Sigmoid colon (tissue), 7 donors: ENCODE data around the gene CEP164. TPM values are rescaled to one million over a fixed set of nuclear protein-coding genes. Genes with fewer than 3 reads are reported as not detected.

ENCODE experiments used
- DNase-seq: peaks from one replicate; pipeline ENCODE4 v3.0.0-alpha.2; 2019
- H3K27ac ChIP-seq, 4 donors: fragments of 200-600 bp; sonication (generic); one replicate each; pipeline ENCODE4 v1.5.1; 2016 to 2019; ENCODE audit warnings: mild to moderate bottlenecking in 1 of 4
- H3K27me3 ChIP-seq, 3 donors: fragments of 200-600 bp; sonication (generic); one replicate each; pipeline ENCODE4 v1.5.1; 2019; ENCODE audit warnings: mild to moderate bottlenecking in 1 of 3
- H3K36me3 ChIP-seq, 4 donors: fragments of 200-600 bp; sonication (generic); one replicate each; pipeline ENCODE4 v1.5.1; 2016 to 2019
- H3K4me1 ChIP-seq, 4 donors: fragments of 200-600 bp; sonication (generic); one replicate each; pipeline ENCODE4 v1.5.1; 2017 to 2019
- H3K4me3 ChIP-seq, 4 donors: fragments of 200-600 bp; sonication (generic); one replicate each; pipeline ENCODE4 v1.5.1; 2017 to 2019; ENCODE audit warnings: mild to moderate bottlenecking in 2 of 4, moderate library complexity in 1 of 4
- H3K9me3 ChIP-seq, 4 donors: fragments of 200-600 bp in 3 of 4; sonication (generic) in 3 of 4; one replicate each; pipeline versions ENCODE4 v1.5.1 to v1.6.1; 2013 to 2019
- EP300 ChIP-seq, 4 donors: sonication (generic); formaldehyde crosslinking; IDR thresholded peaks; one replicate each; pipeline ENCODE4 v1.6.1; 2017; ENCODE audit warnings: antibody characterized with exemption in 4 of 4
- POLR2A ChIP-seq, 2 donors: fragments of 450-650 bp; IDR thresholded peaks; one replicate each; pipeline ENCODE4 v1.6.1; 2016; ENCODE audit warnings: antibody characterized with exemption in 2 of 2, mild to moderate bottlenecking in 2 of 2, moderate library complexity in 2 of 2
- POLR2AphosphoS5 ChIP-seq, 4 donors: sonication (generic); formaldehyde crosslinking; IDR thresholded peaks; one replicate each; pipeline ENCODE4 v1.6.1; 2017; ENCODE audit warnings: antibody characterized with exemption in 4 of 4
- WGBS, 2 donors: extraction: QIAGEN DNeasy Blood & Tissue Kit; methylation state at CpG; one replicate each; pipeline ENCODE4 v1.1.7; 2013; 5-methylcytosine and 5-hydroxymethylcytosine counted together
- intact Hi-C: fragments of 100-400 bp; cut with DNase I; formaldehyde crosslinking; loops from one replicate; pipeline ENCODE4 v1.15.1; 2023
- polyA plus RNA-seq, 3 donors: library from polyadenylated mRNA; stranded (reverse); fragments of 200-250 nt; gene quantifications; one replicate each; pipeline ENCODE4 v1.2.3, GENCODE V29; 2013
- total RNA-seq, 4 donors: library from RNA; depleted of rRNA; stranded (reverse); fragments of >200 nt; gene quantifications; one replicate each; pipeline ENCODE4 v1.1.0, GENCODE V29; 2016
- TF ChIP-seq, protein P1 (sequence below), 4 experiments: fragments of 450-650 bp in 3 of 4; fragments of 200-600 bp in 1 of 4; IDR thresholded peaks; one replicate each; pipeline ENCODE4 v1.5.1; 2016 to 2019; ENCODE audit warnings: antibody characterized with exemption in 4 of 4, mild to moderate bottlenecking in 3 of 4, moderate library complexity in 2 of 4
- donor health status: healthy with polysubstance abuse.
- donor health status: Bipolar disorder and iron deficiency.
- donor health status: healthy.

CEP164 gene
- total and polyA plus RNA-seq, 7 donors, result 1.8 to 40.4 (median 16.3) TPM

DNA sequence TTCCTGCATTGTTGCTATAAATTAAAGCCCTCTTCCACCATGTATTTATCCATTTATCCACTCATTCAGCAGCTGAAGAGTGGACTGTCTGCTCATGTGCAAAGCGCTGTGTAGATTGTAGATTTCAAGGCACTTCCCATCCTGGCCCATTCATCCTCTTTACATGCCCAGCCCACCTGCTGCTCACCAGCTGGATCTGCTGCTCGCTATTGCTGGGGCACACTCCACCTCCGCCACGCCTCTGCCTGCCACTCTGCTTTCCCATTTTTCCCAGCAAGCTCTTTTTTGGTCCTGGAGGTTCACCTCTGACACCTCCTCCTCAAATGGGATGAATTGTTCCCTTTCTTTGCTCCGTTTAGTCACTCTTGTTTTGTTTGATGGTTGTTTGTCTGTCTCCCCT, 48.3 kb downstream of the CEP164 start:
- intact Hi-C loops, result no loop called here
- DNase-seq, result no peak
- 87 to 95% methylated on average over 5 of the region's 5 CpGs for WGBS, 2 donors
- Histone ChIP-seq H3K36me3 (peaks cover 0 to 79% (median 35%) of the 10 kb centered on the region in 4 donors), H3K27ac (no peak overlapping the region), H3K27me3 (no peaks in the 10 kb centered on the region), H3K4me3 (no peak overlapping the region), H3K4me1 (no peaks in the 10 kb centered on the region), H3K9me3 (no peaks in the 10 kb centered on the region)
- TF ChIP-seq, protein P1, sequence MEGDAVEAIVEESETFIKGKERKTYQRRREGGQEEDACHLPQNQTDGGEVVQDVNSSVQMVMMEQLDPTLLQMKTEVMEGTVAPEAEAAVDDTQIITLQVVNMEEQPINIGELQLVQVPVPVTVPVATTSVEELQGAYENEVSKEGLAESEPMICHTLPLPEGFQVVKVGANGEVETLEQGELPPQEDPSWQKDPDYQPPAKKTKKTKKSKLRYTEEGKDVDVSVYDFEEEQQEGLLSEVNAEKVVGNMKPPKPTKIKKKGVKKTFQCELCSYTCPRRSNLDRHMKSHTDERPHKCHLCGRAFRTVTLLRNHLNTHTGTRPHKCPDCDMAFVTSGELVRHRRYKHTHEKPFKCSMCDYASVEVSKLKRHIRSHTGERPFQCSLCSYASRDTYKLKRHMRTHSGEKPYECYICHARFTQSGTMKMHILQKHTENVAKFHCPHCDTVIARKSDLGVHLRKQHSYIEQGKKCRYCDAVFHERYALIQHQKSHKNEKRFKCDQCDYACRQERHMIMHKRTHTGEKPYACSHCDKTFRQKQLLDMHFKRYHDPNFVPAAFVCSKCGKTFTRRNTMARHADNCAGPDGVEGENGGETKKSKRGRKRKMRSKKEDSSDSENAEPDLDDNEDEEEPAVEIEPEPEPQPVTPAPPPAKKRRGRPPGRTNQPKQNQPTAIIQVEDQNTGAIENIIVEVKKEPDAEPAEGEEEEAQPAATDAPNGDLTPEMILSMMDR (IDR thresholded peaks at IDR 0.05), result no peak
- TF ChIP-seq EP300 (IDR thresholded peaks at IDR 0.05), result no peak
- no peak for TF ChIP-seq POLR2A (IDR thresholded peaks at IDR 0.05)
- no peak for TF ChIP-seq POLR2AphosphoS5 (IDR thresholded peaks at IDR 0.05)

DNA sequence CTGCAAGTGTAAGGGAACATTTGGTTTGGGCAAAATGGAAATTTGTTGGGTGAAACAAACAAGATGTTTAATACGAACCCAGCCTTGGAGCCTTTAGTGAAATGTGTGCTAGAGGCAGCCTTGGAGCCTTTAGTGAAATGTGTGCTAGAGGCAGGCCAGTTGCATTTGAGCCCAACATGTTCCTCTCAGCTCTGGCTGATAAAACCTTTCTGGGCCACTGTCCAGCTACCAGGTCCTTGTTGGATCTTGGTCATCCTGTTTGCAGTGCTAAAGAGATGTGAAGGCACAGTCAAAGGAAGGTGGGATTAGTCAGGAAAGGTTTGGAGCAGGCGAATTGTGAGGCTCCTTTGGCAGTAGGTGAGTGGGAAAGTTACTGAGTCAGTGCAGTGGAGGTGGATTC, 48.9 kb downstream of the CEP164 start:
- peaks cover 0 to 79% (median 36%) of the 10 kb centered on the region in 4 donors for H3K36me3 ChIP-seq

DNA sequence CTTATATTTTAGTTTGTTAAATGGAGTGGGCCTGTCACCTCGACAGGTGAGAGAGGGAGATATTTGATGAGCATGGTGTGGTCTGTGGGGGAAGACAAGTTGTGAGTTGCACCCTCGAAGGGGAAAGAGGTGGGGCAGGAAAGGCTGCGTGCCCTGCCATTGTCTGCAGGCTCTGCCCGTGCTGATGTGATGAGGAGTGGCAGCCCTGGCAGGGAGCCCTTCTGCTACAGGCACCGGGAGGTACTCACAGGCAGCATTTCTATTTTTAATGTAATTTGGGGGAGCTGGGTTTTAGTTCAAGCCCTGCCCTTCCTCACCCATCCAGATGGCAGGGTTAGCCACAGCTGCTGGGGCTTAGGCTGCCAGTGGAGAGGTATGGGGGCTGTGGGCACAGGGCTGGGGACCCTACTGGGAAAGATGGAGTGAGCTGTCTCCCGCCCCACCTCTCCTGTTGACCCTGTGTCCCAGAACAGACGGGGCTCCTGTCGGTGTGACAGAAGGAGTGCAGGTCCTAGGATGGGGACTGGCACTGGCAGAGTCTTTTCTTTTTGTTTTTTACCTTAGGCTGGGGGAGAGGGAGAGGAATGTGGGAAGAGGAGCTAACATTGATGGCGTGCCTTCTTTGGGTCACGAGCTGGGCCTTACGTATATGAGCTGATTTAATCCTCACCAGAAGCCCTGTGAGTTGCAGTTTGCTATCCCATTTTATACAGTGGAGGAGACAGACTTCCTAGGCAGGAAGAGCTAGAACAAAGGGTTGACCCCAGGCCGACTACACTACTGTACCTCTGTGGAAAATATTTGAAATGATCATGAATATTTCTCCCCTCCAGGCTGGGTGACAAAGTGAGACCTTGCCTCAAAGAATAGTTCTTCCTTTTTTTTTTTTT, 51.6 kb downstream of the CEP164 start:
- TF ChIP-seq, protein P1 (IDR thresholded peaks at IDR 0.05), result no peak
- TF ChIP-seq EP300 (IDR thresholded peaks at IDR 0.05), result no peak
- TF ChIP-seq POLR2A (IDR thresholded peaks at IDR 0.05), result no peak
- TF ChIP-seq POLR2AphosphoS5 (IDR thresholded peaks at IDR 0.05), result no peak
- Histone ChIP-seq H3K9me3 (no peaks in the 10 kb centered on the region), H3K27me3 (no peaks in the 10 kb centered on the region), H3K27ac (no peak overlapping the region), H3K4me3 (no peak overlapping the region), H3K36me3 (peaks cover 0 to 80% (median 37%) of the 10 kb centered on the region in 4 donors), H3K4me1 (no peaks in the 10 kb centered on the region)
- peak; percentile 44 for DNase-seq
- intact Hi-C loops, result no loop called here
- 87 to 89% methylated on average over 12 of the region's 12 CpGs for WGBS, 2 donors

More for the DNA sequence above, 48.9 kb downstream of the CEP164 start:
- no peaks in the 10 kb centered on the region for H3K4me1 ChIP-seq
- TF ChIP-seq POLR2A (IDR thresholded peaks at IDR 0.05), result no peak
- TF ChIP-seq EP300 (IDR thresholded peaks at IDR 0.05), result no peak
- TF ChIP-seq, protein P1 (IDR thresholded peaks at IDR 0.05), result no peak
- TF ChIP-seq POLR2AphosphoS5 (IDR thresholded peaks at IDR 0.05), result no peak
- DNase-seq, result peak; percentile 30
- H3K9me3 ChIP-seq, result no peaks in the 10 kb centered on the region
- WGBS, 2 donors, result 93 to 97% methylated on average over 2 of the region's 2 CpGs
- H3K27ac ChIP-seq, result no peak overlapping the region
- intact Hi-C loops, result no loop called here
- no peaks in the 10 kb centered on the region for H3K27me3 ChIP-seq
- H3K4me3 ChIP-seq, result no peak overlapping the region

DNA sequence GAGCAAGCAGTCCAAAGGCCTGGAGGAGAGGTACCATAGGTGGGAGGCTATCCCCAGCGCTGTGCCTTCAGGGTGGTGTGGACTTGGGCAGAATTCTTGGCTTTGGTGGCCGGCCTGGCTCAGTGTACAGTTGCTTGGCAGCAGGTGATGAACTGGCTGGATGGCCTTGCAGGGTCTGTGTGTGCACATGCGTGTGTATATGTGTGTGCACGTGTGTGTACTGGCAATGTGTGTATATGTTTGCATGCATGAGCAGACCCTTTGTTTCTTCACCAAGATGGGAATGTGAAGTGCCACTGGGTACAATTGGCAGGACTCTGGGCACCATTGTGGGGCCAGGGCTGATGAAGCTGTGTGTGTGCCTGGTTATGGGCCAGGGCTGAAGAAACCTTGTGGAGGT, 53.0 kb downstream of the CEP164 start:
- Histone ChIP-seq H3K9me3 (no peaks in the 10 kb centered on the region), H3K4me3 (no peak overlapping the region), H3K27me3 (no peaks in the 10 kb centered on the region), H3K27ac (no peak overlapping the region), H3K4me1 (no peaks in the 10 kb centered on the region), H3K36me3 (peaks cover 0 to 80% (median 36%) of the 10 kb centered on the region in 4 donors)
- peak; percentile 55 for DNase-seq
- TF ChIP-seq POLR2AphosphoS5 (IDR thresholded peaks at IDR 0.05) (no peak), POLR2A (IDR thresholded peaks at IDR 0.05) (no peak), EP300 (IDR thresholded peaks at IDR 0.05) (no peak)
- TF ChIP-seq, protein P1 (IDR thresholded peaks at IDR 0.05), result no peak
- intact Hi-C loops, result no loop called here
- WGBS, 2 donors, result 94 to 96% methylated on average over 4 of the region's 4 CpGs
